ENCODE measurements around the gene ALDH1A3.

ALDH1A3 gene

GRCh38 chr15:100937171-100937570 lies 57.5 kb downstream of the ALDH1A3 start:
- no peak overlapping the region for H3K27ac ChIP-seq (ENCODE audit: extremely low read depth, low read depth, low read length)
- H3K36me3 ChIP-seq (ENCODE audit: control insufficient read depth in 2 of 2, insufficient read depth in 1 of 2, low read length in 2 of 2) = no peaks in the 10 kb centered on the region
- ChIA-PET CTCF (interaction anchor here (2.2 kb wide), 1 partner anchor 71 kb away, joined by 7 read pairs; no protein-coding TSS in a partner anchor), POLR2A (no interaction called here)
- no peak overlapping the region for H3K4me3 ChIP-seq (ENCODE audit: low read depth, low read length)
- no peaks in the 10 kb centered on the region for H3K4me1 ChIP-seq (ENCODE audit: control insufficient read depth, insufficient read depth, low read length)
- H3K9me3 ChIP-seq (ENCODE audit: control insufficient read depth, insufficient read depth, low read depth, low read length) = no peaks in the 10 kb centered on the region
- no peak for TF ChIP-seq ZNF146 (tag by site-specific recombination; IDR thresholded peaks at IDR 0.05)
- TF ChIP-seq ZNF513 (tag by site-specific recombination; IDR thresholded peaks at IDR 0.05) = no peak
- no peak for TF ChIP-seq ZNF48 (tag by site-specific recombination; IDR thresholded peaks at IDR 0.05)
- peak; percentile 12; the same call in 1 of the 2 replicates for TF ChIP-seq ZNF555 (tag by site-specific recombination; conservative IDR thresholded peaks at IDR 0.05)
- TF ChIP-seq KLF9 (tag by site-specific recombination; IDR thresholded peaks at IDR 0.05; ENCODE audit: low read depth) = no peak
- no peak for TF ChIP-seq KLF16 (tag by site-specific recombination; IDR thresholded peaks at IDR 0.05)
- TF ChIP-seq YY1 (tag by site-specific recombination; IDR thresholded peaks at IDR 0.05) = no peak
- TF ChIP-seq ZNF426 (tag by site-specific recombination; IDR thresholded peaks at IDR 0.05) = peak; percentile 25; the same call in 1 of the 2 replicates
- TF ChIP-seq ZNF2 (tag by site-specific recombination; IDR thresholded peaks at IDR 0.05) = no peak
- no peak for TF ChIP-seq ZNF785 (tag by site-specific recombination; IDR thresholded peaks at IDR 0.05)
- no peak for TF ChIP-seq ZNF404 (tag by site-specific recombination; IDR thresholded peaks at IDR 0.05)
- TF ChIP-seq ZNF202 (tag by site-specific recombination; IDR thresholded peaks at IDR 0.05; ENCODE audit: borderline replicate concordance) = no peak
- TF ChIP-seq PBX3 (CRISPR knock-in tag; IDR thresholded peaks at IDR 0.05) = no peak
- no peak for TF ChIP-seq ZBTB1 (tag by site-specific recombination; IDR thresholded peaks at IDR 0.05)
- TF ChIP-seq TCF7L2 (IDR thresholded peaks at IDR 0.05; ENCODE audit: borderline replicate concordance, low read depth, low read length) = no peak
- TF ChIP-seq ZBTB8A (tag by site-specific recombination; IDR thresholded peaks at IDR 0.05) = no peak
- TF ChIP-seq ZNF747 (tag by site-specific recombination; IDR thresholded peaks at IDR 0.05) = no peak

- no peaks in the 10 kb centered on the region for H3K4me1 ChIP-seq (ENCODE audit: control insufficient read depth, insufficient read depth, low read length)
- no peaks in the 10 kb centered on the region for H3K36me3 ChIP-seq (ENCODE audit: control insufficient read depth in 2 of 2, insufficient read depth in 1 of 2, low read length in 2 of 2)
- H3K9me3 ChIP-seq (ENCODE audit: control insufficient read depth, insufficient read depth, low read depth, low read length) = no peaks in the 10 kb centered on the region
- H3K4me3 ChIP-seq (ENCODE audit: low read depth, low read length) = no peak overlapping the region
- CTCF ChIA-PET = no interaction called here
- no peak for TF ChIP-seq ZNF510 (tag by site-specific recombination; IDR thresholded peaks at IDR 0.05; ENCODE audit: insufficient replicate concordance)
- H3K27ac ChIP-seq (ENCODE audit: extremely low read depth, low read depth, low read length) = no peak overlapping the region
- POLR2A ChIA-PET = no interaction called here
Observed at GRCh38 chr15:100939791-100940190, 60.2 kb downstream of the ALDH1A3 start.

GRCh38 chr15:100940767-100941379 lies 61.2 kb downstream of the ALDH1A3 start:
- CTCF ChIA-PET = interaction anchor here (1.4 kb wide), 1 partner anchor 23 kb away, joined by 5 read pairs; no protein-coding TSS in a partner anchor
- Histone ChIP-seq H3K4me3 (ENCODE audit: low read depth, low read length) (no peak overlapping the region), H3K36me3 (ENCODE audit: control insufficient read depth in 2 of 2, insufficient read depth in 1 of 2, low read length in 2 of 2) (no peaks in the 10 kb centered on the region), H3K27ac (ENCODE audit: extremely low read depth, low read depth, low read length) (no peak overlapping the region), H3K4me1 (ENCODE audit: control insufficient read depth, insufficient read depth, low read length) (no peaks in the 10 kb centered on the region), H3K9me3 (ENCODE audit: control insufficient read depth, insufficient read depth, low read depth, low read length) (no peaks in the 10 kb centered on the region)
- POLR2A ChIA-PET = no interaction called here
- TF ChIP-seq SP7 (tag by site-specific recombination; IDR thresholded peaks at IDR 0.05) (no peak), ZSCAN4 (tag by site-specific recombination; IDR thresholded peaks at IDR 0.05) (peak; percentile 76), ZNF692 (tag by site-specific recombination; IDR thresholded peaks at IDR 0.05) (no peak), ZBTB10 (tag by site-specific recombination; IDR thresholded peaks at IDR 0.05) (no peak), ZNF354C (tag by site-specific recombination; IDR thresholded peaks at IDR 0.05; ENCODE audit: borderline replicate concordance, low read depth) (no peak)
